ENCODE data around the gene ANO1. TPM values are rescaled to one million over a fixed set of nuclear protein-coding genes. Genes with fewer than 3 reads are reported as not detected.

Gene ANO1
- total RNA-seq, 1 donor from 2014 or later, result 244 TPM

DNA sequence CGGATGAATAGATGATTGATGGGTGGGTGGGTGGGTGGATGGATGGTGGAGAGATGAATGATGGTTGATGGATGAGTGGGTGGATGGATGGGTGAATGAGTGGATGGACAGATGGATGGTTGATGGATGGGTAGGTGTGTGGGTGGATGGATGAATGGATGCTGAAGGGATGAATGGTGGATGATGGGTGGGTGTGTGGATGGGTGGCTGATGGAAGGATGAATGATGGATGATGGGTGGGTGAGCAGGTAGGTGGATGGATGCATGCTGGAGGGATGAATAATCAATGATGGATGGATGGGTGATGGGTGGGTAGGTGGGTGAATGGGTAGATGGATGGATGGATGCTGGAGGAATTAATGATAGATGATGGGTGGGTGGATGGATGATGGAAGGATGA, 40.5 kb downstream of the ANO1 start:
- Histone ChIP-seq H3K4me1 (peaks cover 4 to 18% of the 10 kb centered on the region in 2 donors), H3K4me3 (no peak overlapping the region), H3K36me3 (peaks cover 25 to 50% of the 10 kb centered on the region in 2 donors), H3K9me3 (no peaks in the 10 kb centered on the region), H3K27ac (peak overlapping the region in 1 of 2 donors; percentile 52), H3K27me3 (no peaks in the 10 kb centered on the region)
- DNase-seq (ENCODE audit: low spot score in 2 of 2), result no peak
- intact Hi-C loops (cut with DNase I), result no loop called here
- TF ChIP-seq, protein P1, sequence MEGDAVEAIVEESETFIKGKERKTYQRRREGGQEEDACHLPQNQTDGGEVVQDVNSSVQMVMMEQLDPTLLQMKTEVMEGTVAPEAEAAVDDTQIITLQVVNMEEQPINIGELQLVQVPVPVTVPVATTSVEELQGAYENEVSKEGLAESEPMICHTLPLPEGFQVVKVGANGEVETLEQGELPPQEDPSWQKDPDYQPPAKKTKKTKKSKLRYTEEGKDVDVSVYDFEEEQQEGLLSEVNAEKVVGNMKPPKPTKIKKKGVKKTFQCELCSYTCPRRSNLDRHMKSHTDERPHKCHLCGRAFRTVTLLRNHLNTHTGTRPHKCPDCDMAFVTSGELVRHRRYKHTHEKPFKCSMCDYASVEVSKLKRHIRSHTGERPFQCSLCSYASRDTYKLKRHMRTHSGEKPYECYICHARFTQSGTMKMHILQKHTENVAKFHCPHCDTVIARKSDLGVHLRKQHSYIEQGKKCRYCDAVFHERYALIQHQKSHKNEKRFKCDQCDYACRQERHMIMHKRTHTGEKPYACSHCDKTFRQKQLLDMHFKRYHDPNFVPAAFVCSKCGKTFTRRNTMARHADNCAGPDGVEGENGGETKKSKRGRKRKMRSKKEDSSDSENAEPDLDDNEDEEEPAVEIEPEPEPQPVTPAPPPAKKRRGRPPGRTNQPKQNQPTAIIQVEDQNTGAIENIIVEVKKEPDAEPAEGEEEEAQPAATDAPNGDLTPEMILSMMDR (IDR thresholded peaks at IDR 0.05), result no peak

DNA sequence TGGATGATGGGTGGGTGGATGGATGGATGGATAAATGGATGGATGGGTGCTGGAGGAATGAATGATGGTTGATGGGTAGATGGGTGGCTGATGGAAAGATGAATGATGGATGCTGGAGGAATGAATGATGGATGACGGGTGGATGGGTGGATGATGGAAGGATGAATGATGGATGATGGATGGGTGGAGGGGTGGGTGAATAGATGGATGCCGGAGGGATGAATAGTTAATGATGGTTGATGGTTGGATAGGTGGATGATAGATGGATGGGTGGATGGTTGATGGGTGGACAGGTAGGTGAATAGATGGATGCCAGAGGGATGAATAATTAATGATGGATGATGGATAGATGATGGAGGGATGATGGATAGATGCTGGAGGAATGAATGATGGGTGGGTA, 41.4 kb downstream of the ANO1 start:
- TF ChIP-seq, protein P1 (IDR thresholded peaks at IDR 0.05), result no peak
- Histone ChIP-seq H3K27ac (peak overlapping the region in 1 of 2 donors; percentile 72), H3K4me1 (peaks cover 6 to 25% of the 10 kb centered on the region in 2 donors), H3K9me3 (no peaks in the 10 kb centered on the region), H3K27me3 (no peaks in the 10 kb centered on the region), H3K36me3 (peaks cover 18 to 42% of the 10 kb centered on the region in 2 donors), H3K4me3 (no peak overlapping the region)
- intact Hi-C loops (cut with DNase I), result no loop called here
- DNase-seq (ENCODE audit: low spot score in 2 of 2), result no peak

DNA sequence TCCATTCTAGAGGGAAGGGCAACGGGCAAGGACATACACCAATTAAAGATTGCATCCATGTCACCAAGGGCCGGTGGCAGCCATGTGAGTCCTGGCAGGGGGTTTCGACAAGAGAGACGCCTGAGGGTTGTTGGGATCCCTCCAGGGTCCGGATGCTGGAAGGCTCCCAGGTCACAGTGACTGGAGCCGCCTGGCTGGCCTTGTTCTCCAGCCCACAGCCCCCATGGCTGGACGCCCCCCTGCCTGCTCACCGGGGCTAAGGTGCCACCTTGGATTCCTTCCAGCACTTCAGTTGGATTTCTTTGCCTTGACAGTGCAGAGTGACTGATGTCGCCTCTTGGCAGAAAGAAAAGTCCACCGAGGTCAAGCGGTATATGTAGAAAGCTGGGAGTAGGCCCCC, 42.6 kb downstream of the ANO1 start:
- H3K4me1 ChIP-seq, result peaks cover 10 to 29% of the 10 kb centered on the region in 2 donors
- no peak overlapping the region for H3K4me3 ChIP-seq
- TF ChIP-seq, protein P1 (IDR thresholded peaks at IDR 0.05), result no peak
- intact Hi-C loops (cut with DNase I), result no loop called here
- H3K27me3 ChIP-seq, result no peaks in the 10 kb centered on the region
- H3K36me3 ChIP-seq, result peaks cover 18 to 36% of the 10 kb centered on the region in 2 donors
- no peaks in the 10 kb centered on the region for H3K9me3 ChIP-seq
- H3K27ac ChIP-seq, result peak overlapping the region; percentile 72 to 77
- DNase-seq (ENCODE audit: low spot score in 2 of 2), result no peak

DNA sequence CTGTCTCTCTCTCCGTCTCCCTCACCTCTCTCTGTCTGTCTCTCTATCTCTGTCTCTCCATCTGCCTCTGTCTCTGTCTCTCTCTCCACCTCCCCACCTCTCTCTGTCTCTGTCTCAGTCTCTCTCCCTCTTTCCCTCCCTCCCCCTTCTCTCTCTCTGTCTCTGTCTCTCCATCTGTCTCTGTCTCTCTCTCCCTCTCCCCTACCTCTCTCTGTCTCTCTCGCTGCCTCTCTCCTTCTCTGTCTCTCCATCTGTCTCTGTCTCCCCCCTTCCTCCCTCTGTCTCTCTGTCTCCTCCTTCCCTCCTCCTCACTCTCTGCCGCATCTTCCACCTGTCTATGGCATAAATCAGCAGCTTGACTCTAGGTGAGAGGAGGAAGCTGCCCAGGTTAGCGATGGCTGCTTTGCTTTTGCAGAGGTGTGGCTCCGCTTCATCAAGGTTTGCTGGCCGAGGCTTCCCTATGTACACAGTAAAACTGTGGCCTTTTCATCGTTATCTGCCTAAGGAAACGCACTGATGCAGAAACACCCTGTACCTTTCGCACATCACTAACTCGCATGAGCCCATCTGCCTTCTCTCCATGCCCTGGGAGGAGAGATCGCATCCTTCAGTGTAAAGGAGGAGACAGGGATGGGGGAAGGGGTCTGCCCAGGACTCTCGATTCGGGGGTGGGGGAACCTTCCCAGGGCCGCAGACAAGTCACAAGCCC, 44.5 kb downstream of the ANO1 start:
- no peaks in the 10 kb centered on the region for H3K27me3 ChIP-seq
- H3K27ac ChIP-seq, result peak overlapping the region; percentile 72 to 77
- peaks cover 5 to 24% of the 10 kb centered on the region in 2 donors for H3K36me3 ChIP-seq
- intact Hi-C loops (cut with DNase I), result no loop called here
- H3K4me3 ChIP-seq, result no peak overlapping the region
- H3K4me1 ChIP-seq, result peaks cover 21 to 46% of the 10 kb centered on the region in 2 donors
- no peaks in the 10 kb centered on the region for H3K9me3 ChIP-seq
- no peak for DNase-seq (ENCODE audit: low spot score in 2 of 2)
- TF ChIP-seq, protein P1 (IDR thresholded peaks at IDR 0.05), result no peak

DNA sequence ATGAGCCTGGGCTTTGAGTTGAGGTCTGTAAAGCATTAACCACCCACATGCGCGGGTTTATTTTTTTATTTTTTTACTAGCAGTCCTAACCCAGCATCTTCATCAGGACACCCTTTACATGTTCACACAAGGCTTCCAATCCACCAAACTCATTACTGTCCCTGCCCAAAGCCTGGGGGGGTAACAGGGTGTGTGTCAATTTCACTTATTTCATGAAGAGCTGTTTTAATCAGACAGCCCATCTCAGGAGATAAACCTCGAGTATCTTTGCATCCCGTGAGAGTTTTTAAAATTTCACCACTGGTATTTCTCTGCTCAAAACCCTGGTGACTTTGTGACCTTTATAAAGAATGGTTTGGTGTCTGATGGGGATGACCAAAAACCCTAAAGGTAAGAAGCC, 45.6 kb downstream of the ANO1 start:
- no peaks in the 10 kb centered on the region for H3K9me3 ChIP-seq
- no peak overlapping the region for H3K4me3 ChIP-seq
- peaks cover 0 to 17% of the 10 kb centered on the region in 2 donors for H3K36me3 ChIP-seq
- no peak for DNase-seq (ENCODE audit: low spot score in 2 of 2)
- peak overlapping the region; percentile 72 to 77 for H3K27ac ChIP-seq
- peaks cover 23 to 54% of the 10 kb centered on the region in 2 donors for H3K4me1 ChIP-seq
- no peaks in the 10 kb centered on the region for H3K27me3 ChIP-seq
- intact Hi-C loops (cut with DNase I), result loop anchor here (1.0 to 2.0 kb wide), 2 partner anchors 17 to 205 kb away; no protein-coding TSS in a partner anchor
- TF ChIP-seq, protein P1 (IDR thresholded peaks at IDR 0.05), result no peak

Data from ascending aorta (tissue), 2 donors.